Gastroesophageal sphincter (tissue), 4 donors: ENCODE results near the gene CDC42BPA. TPM values are rescaled to one million over a fixed set of nuclear protein-coding genes. Genes with fewer than 3 reads are reported as not detected.

Experiments
- ATAC-seq: fragments of 150-250 bp; one replicate; pipeline ENCODE4 v1.9.1; 2016; ENCODE audit warnings: mild to moderate bottlenecking, moderate library complexity
- H3K27ac ChIP-seq, 4 donors: fragments of 200-600 bp; sonication (generic) in 3 of 4; 1 replicate in 3 of 4; 2 replicates in 1 of 4; pipeline ENCODE4 v1.5.1; 2016 to 2019
- H3K27me3 ChIP-seq: fragments of 200-600 bp; sonication (generic); one replicate; pipeline ENCODE4 v1.5.1; 2019
- H3K36me3 ChIP-seq, 2 donors: fragments of 200-600 bp; sonication (generic); one replicate each; pipeline ENCODE4 v1.5.1; 2019; ENCODE audit warnings: control low read depth in 1 of 2
- H3K4me1 ChIP-seq, 3 donors: fragments of 200-600 bp; sonication (generic); 1 replicate in 2 of 3; 2 replicates in 1 of 3; pipeline ENCODE4 v1.5.1; 2016 to 2019; ENCODE audit warnings: control low read depth in 2 of 3
- H3K4me3 ChIP-seq, 2 donors: fragments of 200-600 bp; sonication (generic); one replicate each; pipeline ENCODE4 v1.5.1; 2019; ENCODE audit warnings: mild to moderate bottlenecking in 1 of 2, moderate library complexity in 1 of 2
- H3K9me3 ChIP-seq, 3 donors: fragments of 200-600 bp; sonication (generic); one replicate each; pipeline ENCODE4 v1.5.1; 2017 to 2019; ENCODE audit warnings: control low read depth in 2 of 3
- EP300 ChIP-seq: sonication (generic); formaldehyde crosslinking; IDR thresholded peaks from one replicate; pipeline ENCODE4 v1.6.1; 2017; ENCODE audit warnings: antibody characterized with exemption, mild to moderate bottlenecking
- POLR2A ChIP-seq, 2 donors: fragments of 450-650 bp; IDR thresholded peaks; one replicate each; pipeline ENCODE4 v1.6.1; 2017; ENCODE audit warnings: antibody characterized with exemption in 2 of 2, mild to moderate bottlenecking in 2 of 2, moderate library complexity in 1 of 2
- POLR2AphosphoS5 ChIP-seq: sonication (generic); formaldehyde crosslinking; IDR thresholded peaks from one replicate; pipeline ENCODE4 v1.6.1; 2017; ENCODE audit warnings: antibody characterized with exemption
- WGBS, 2 donors: methylation state at CpG; one replicate each; pipeline ENCODE4 v1.1.5; 2018; ENCODE audit warnings: low coverage in 1 of 2; 5-methylcytosine and 5-hydroxymethylcytosine counted together
- total RNA-seq, 4 donors: library from RNA; depleted of rRNA; stranded (reverse); fragments of >200 nt; gene quantifications; one replicate each; pipeline ENCODE4 v1.1.0, GENCODE V29; 2016
- TF ChIP-seq, protein P1 (sequence below), 4 experiments: fragments of 200-600 bp in 2 of 4; fragments of 450-650 bp in 2 of 4; sonication (generic) in 1 of 4; IDR thresholded peaks; one replicate each; pipeline ENCODE4 v1.5.1; 2017 to 2019; ENCODE audit warnings: antibody characterized with exemption in 4 of 4, mild to moderate bottlenecking in 2 of 4, moderate library complexity in 2 of 4

The CDC42BPA gene
- total RNA-seq, 4 donors from 2014 or later: 60.7 to 92.1 (median 74.1) TPM

GRCh38 chr1:227300682-227301081 lies 17.6 kb downstream of the CDC42BPA start:
- ATAC-seq: no peak
- TF ChIP-seq POLR2A (IDR thresholded peaks at IDR 0.05) (no peak), EP300 (no peak), POLR2AphosphoS5 (no peak)
- TF ChIP-seq, protein P1, sequence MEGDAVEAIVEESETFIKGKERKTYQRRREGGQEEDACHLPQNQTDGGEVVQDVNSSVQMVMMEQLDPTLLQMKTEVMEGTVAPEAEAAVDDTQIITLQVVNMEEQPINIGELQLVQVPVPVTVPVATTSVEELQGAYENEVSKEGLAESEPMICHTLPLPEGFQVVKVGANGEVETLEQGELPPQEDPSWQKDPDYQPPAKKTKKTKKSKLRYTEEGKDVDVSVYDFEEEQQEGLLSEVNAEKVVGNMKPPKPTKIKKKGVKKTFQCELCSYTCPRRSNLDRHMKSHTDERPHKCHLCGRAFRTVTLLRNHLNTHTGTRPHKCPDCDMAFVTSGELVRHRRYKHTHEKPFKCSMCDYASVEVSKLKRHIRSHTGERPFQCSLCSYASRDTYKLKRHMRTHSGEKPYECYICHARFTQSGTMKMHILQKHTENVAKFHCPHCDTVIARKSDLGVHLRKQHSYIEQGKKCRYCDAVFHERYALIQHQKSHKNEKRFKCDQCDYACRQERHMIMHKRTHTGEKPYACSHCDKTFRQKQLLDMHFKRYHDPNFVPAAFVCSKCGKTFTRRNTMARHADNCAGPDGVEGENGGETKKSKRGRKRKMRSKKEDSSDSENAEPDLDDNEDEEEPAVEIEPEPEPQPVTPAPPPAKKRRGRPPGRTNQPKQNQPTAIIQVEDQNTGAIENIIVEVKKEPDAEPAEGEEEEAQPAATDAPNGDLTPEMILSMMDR (IDR thresholded peaks at IDR 0.05): no peak
- Histone ChIP-seq H3K27me3 (no peaks in the 10 kb centered on the region), H3K27ac (no peak overlapping the region), H3K9me3 (no peaks in the 10 kb centered on the region), H3K4me3 (no peak overlapping the region), H3K4me1 (peaks cover 0 to 37% (median 10%) of the 10 kb centered on the region in 3 donors), H3K36me3 (no peaks in the 10 kb centered on the region)
- WGBS, 2 donors: 93 to 96% methylated on average over 7 of the region's 7 CpGs

DNA sequence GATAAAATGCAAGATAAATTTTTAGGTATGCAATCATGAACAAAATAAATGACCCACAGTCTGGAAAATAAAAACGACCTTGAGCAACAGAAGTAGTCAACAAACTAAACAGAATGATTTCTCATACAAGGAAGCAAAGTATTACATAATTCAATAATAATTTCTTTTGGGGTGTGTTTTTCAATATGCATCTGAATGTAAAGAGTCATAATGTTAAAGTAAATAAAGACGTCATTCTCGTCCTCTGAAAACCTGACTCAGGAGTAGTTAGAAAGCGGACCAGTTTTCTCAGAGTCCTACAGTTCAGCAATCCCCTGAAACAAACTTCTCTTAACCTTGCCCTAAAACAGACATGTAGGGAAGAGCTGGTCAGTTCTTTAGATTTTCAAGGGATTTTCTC lies 18.6 kb downstream of the CDC42BPA start:
- Histone ChIP-seq H3K9me3 (no peaks in the 10 kb centered on the region), H3K36me3 (no peaks in the 10 kb centered on the region), H3K4me1 (peaks cover 0 to 33% (median 10%) of the 10 kb centered on the region in 3 donors), H3K27ac (peak overlapping the region; percentile 15 to 61 (median 48)), H3K27me3 (no peaks in the 10 kb centered on the region), H3K4me3 (no peak overlapping the region)
- ATAC-seq: no peak
- WGBS, 2 donors: 37 to 64% methylated on average over 4 of the region's 4 CpGs
- TF ChIP-seq POLR2A (IDR thresholded peaks at IDR 0.05) (no peak), POLR2AphosphoS5 (no peak), EP300 (no peak)
- TF ChIP-seq, protein P1 (IDR thresholded peaks at IDR 0.05): no peak

GRCh38 chr1:227299241-227299627 lies 19.1 kb downstream of the CDC42BPA start:
- H3K4me3 ChIP-seq: no peak overlapping the region
- TF ChIP-seq, protein P1 (IDR thresholded peaks at IDR 0.05): no peak
- TF ChIP-seq EP300 (no peak), POLR2AphosphoS5 (no peak), POLR2A (IDR thresholded peaks at IDR 0.05) (no peak)
- no peaks in the 10 kb centered on the region for H3K27me3 ChIP-seq
- ATAC-seq: no peak
- peak overlapping the region; percentile 15 to 61 (median 32) for H3K27ac ChIP-seq
- H3K9me3 ChIP-seq: no peaks in the 10 kb centered on the region
- peaks cover 0 to 33% (median 10%) of the 10 kb centered on the region in 3 donors for H3K4me1 ChIP-seq
- no peaks in the 10 kb centered on the region for H3K36me3 ChIP-seq

DNA sequence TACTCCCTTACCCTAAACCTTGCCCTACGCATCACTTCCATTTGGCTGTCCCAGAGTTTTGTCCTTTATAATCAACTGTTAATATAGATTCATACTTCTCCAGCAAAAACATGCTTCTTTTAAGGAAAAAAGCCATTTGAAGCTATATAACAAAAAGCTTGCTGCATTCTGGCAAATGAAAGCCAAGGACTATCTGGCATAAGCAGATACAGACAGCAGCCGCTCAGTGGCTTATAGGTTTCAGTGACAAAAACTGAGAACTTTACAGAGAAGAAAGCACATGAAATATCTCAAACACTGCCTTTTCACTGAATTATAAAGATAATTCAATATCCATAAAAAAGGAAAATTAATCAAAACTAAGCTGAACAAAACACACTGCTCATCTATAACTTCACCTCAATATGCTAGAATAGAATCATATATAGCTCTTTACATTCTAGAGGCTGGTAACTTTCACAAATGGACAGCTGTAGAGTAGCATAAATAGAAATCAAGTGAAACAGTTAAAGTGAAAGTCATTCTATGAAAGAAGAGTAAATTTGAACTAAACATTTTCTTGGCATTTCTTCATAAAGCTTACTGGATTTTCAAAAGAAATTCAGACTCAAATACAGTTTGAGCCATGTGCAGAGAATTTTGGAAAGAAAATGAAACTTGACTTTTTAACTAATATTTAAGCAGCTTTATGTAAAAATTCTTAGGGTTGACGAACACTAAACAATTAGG lies 19.6 kb downstream of the CDC42BPA start:
- no peak for ATAC-seq
- no peak overlapping the region for H3K4me3 ChIP-seq
- TF ChIP-seq EP300 (no peak), POLR2A (IDR thresholded peaks at IDR 0.05) (no peak), POLR2AphosphoS5 (no peak)
- TF ChIP-seq, protein P1 (IDR thresholded peaks at IDR 0.05): no peak
- H3K36me3 ChIP-seq: no peaks in the 10 kb centered on the region
- H3K9me3 ChIP-seq: no peaks in the 10 kb centered on the region
- H3K27me3 ChIP-seq: no peaks in the 10 kb centered on the region
- 54 to 64% methylated on average over 2 to 3 of the region's 3 CpGs for WGBS, 2 donors
- peaks cover 0 to 28% (median 10%) of the 10 kb centered on the region in 3 donors for H3K4me1 ChIP-seq
- H3K27ac ChIP-seq: peak overlapping the region; percentile 15 to 61 (median 32)
